Lower lobe of right lung (tissue), 2 donors: ENCODE data around the gene RASD1. TPM values are rescaled to one million over a fixed set of nuclear protein-coding genes. Genes with fewer than 3 reads are reported as not detected.
"Not testable (repeated sequence)": the region's sequence is repeated elsewhere in the genome, so short reads cannot be mapped to it uniquely, and the experiment has no call there.

Experiments used
- ATAC-seq, 2 donors: fragments of 200-7000 bp; cut with Tn5 transposase; one replicate each; pipeline ENCODE4 v1.9.1; 2020 to 2022; ENCODE audit warnings: mild to moderate bottlenecking in 2 of 2, moderate library complexity in 2 of 2
- DNase-seq: peaks from one replicate; pipeline ENCODE4 v3.0.0-alpha.2; 2020
- H3K27ac ChIP-seq: fragments of 200-600 bp; one replicate; pipeline ENCODE4 v1.8.0; 2022
- H3K27me3 ChIP-seq: fragments of 200-600 bp; one replicate; pipeline ENCODE4 v1.8.0; 2022; ENCODE audit warnings: low read depth
- H3K36me3 ChIP-seq: fragments of 200-600 bp; one replicate; pipeline ENCODE4 v1.8.0; 2022; ENCODE audit warnings: mild to moderate bottlenecking
- H3K4me1 ChIP-seq: fragments of 200-600 bp; one replicate; pipeline ENCODE4 v1.8.0; 2022
- H3K4me3 ChIP-seq: fragments of 200-600 bp; one replicate; pipeline ENCODE4 v1.8.0; 2022; ENCODE audit warnings: mild to moderate bottlenecking
- H3K9me3 ChIP-seq: fragments of 200-600 bp; one replicate; pipeline ENCODE4 v1.8.0; 2022
- CTCF ChIP-seq: fragments of 200-600 bp; IDR thresholded peaks from one replicate; pipeline ENCODE4 v1.8.0; 2022; ENCODE audit warnings: antibody characterized with exemption, mild to moderate bottlenecking
- intact Hi-C: fragments of 100-400 bp; cut with DNase I; formaldehyde crosslinking; loops from one replicate; pipeline ENCODE4 v1.11.0; 2022
- total RNA-seq: library from RNA; stranded (reverse); fragmentation: NEBNext Ultra II Directional; extraction: Animal tissue kit (Norgen Biotek cat#: 25700); gene quantifications from one replicate; pipeline ENCODE4 v1.2.1, GENCODE V29; 2021
- donor health status: DM: no; HTN: yes; CAD: no; lungs with severe emphysema.

The RASD1 gene
- total RNA-seq, 1 donor from 2014 or later: 24.6 TPM

- ATAC-seq (no peak), DNase-seq (no peak)
- no peaks in the 10 kb centered on the region for H3K36me3 ChIP-seq
- peaks cover 7% of the 10 kb centered on the region for H3K27me3 ChIP-seq
- H3K4me1 ChIP-seq: no peaks in the 10 kb centered on the region
- no peaks in the 10 kb centered on the region for H3K9me3 ChIP-seq
- intact Hi-C loops: no loop called here
- TF ChIP-seq CTCF: no peak
- no peak overlapping the region for H3K4me3 ChIP-seq
- H3K27ac ChIP-seq: no peak overlapping the region
Observed at GRCh38 chr17:17468217-17469010, 27.8 kb downstream of the RASD1 start.

DNA sequence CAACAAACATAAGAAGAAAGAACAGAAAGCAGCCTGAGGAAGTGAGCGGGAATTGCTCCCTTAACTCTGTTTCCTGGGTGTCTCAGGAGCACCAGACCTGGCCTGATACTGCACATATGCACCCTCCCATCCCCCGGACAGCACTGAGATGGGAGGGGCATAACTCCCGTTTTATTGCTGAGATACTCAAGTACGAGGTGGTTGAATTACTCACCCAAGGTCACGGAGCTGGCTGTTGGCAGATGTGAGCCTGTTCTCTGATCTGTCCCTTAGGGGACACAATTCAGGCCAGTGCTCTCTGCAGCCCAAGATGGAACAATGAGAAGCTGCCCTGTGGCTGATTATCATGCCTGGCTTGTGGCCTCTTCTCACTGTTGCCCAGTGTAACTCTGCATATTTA, 28.5 kb downstream of the RASD1 start:
- no peaks in the 10 kb centered on the region for H3K36me3 ChIP-seq
- H3K27me3 ChIP-seq: peaks cover 7% of the 10 kb centered on the region
- DNase-seq: no peak
- no peaks in the 10 kb centered on the region for H3K4me1 ChIP-seq
- ATAC-seq: no peak
- H3K4me3 ChIP-seq: no peak overlapping the region
- TF ChIP-seq CTCF: no peak
- H3K9me3 ChIP-seq: no peaks in the 10 kb centered on the region
- no peak overlapping the region for H3K27ac ChIP-seq
- intact Hi-C loops: no loop called here

DNA sequence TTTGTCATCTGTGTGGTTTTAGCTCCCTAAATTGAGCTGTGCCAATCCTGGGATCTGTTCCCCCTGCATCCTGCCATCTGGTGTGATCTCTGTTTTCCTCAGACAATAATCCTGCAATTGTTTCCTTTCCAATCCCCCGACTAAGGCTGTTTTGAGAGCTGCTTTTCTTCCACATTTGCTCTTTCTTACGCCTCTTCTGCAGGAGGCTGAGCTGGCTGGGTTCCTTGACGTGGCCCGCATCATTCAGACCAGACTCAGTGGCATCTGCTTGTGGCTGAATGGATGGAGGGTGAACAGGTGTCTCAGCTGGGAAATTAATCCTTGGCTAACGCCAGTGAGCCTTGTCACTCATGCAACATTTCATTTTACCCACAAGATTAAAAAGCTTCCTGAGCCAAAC, 29.2 kb downstream of the RASD1 start:
- intact Hi-C loops: no loop called here
- H3K9me3 ChIP-seq: no peaks in the 10 kb centered on the region
- DNase-seq (no peak), ATAC-seq (no peak)
- H3K36me3 ChIP-seq: no peaks in the 10 kb centered on the region
- no peaks in the 10 kb centered on the region for H3K4me1 ChIP-seq
- no peak for TF ChIP-seq CTCF
- H3K27me3 ChIP-seq: peaks cover 7% of the 10 kb centered on the region
- H3K4me3 ChIP-seq: no peak overlapping the region
- no peak overlapping the region for H3K27ac ChIP-seq

DNA sequence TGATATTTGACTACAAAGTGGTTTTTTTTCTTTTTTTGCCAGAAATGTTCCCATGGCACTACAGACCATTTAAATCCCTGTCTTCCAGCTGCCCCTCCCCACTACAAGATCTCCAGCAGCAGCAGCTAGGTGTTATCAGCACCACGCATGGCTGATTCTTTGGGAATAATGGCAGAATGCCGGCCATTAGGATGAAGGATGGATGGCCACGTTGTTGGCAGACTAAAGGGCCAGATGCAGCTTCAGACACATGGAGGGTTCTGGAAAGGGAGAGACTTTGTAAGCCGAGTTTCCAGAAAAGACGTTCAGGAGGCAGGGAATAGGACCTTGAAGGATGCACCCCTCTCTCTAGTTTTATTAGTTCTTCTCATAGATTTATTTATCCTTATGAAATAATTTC, 29.7 kb downstream of the RASD1 start:
- H3K27ac ChIP-seq: no peak overlapping the region
- no peak for DNase-seq
- no peak for TF ChIP-seq CTCF
- no peaks in the 10 kb centered on the region for H3K4me1 ChIP-seq
- intact Hi-C loops: no loop called here
- H3K4me3 ChIP-seq: no peak overlapping the region
- ATAC-seq: no peak
- H3K27me3 ChIP-seq: peaks cover 7% of the 10 kb centered on the region
- no peaks in the 10 kb centered on the region for H3K9me3 ChIP-seq
- H3K36me3 ChIP-seq: no peaks in the 10 kb centered on the region

DNA sequence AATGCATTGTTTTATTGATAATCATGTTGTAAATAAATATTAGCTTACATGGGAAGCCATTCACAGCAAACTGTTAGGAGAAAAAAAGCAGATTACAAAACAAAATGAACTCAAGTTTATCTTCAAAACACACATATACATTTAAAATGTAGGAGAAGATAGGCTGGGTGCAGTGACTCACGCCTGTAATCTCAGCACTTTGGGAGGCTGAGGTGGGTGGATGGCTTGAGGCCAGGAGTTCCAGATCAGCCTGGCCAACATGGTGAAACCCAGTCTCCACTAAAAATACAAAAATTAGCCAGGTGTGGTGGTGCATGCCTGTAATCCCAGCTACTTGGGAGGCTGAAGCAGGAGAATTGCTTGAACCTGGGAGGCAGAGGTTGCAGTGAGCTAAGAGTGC, 30.3 kb downstream of the RASD1 start:
- H3K4me1 ChIP-seq, H3K27ac ChIP-seq, intact Hi-C loops, H3K27me3 ChIP-seq, DNase-seq, H3K4me3 ChIP-seq, ATAC-seq, H3K36me3 ChIP-seq, H3K9me3 ChIP-seq: not testable (repeated sequence)

DNA sequence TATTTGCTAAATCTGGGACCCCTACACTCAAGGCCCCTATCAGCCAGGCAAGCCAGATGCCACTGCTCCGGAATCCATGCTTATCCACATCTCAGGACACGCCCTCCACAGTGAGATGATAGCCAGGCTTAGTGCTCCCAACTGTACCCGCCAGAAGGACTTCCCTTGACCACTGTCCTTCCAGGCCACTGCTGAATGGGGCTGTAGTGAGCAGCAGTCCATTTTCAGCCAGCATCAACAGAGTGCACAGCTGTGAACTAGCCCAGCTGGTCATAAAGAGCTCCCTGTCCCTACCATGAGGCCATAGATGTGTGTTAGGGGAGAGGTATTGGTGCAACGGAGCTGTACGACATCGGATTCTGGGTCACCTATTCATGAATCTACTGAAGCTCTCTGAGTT, 32.4 kb downstream of the RASD1 start:
- H3K9me3 ChIP-seq: no peaks in the 10 kb centered on the region
- no peaks in the 10 kb centered on the region for H3K4me1 ChIP-seq
- no peaks in the 10 kb centered on the region for H3K36me3 ChIP-seq
- TF ChIP-seq CTCF: no peak
- no peak overlapping the region for H3K27ac ChIP-seq
- ATAC-seq (no peak), DNase-seq (no peak)
- no peak overlapping the region for H3K4me3 ChIP-seq
- peaks cover 7% of the 10 kb centered on the region for H3K27me3 ChIP-seq
- intact Hi-C loops: no loop called here
